IMR-90 (cell line): ENCODE data around the gene ETF1. TPM values are rescaled to one million over a fixed set of nuclear protein-coding genes. Genes with fewer than 3 reads are reported as not detected.

Experiments used
- ATAC-seq: fragments of 200-7000 bp; cut with Tn5 transposase; 2 replicates; pipeline ENCODE4 v1.9.1; 2020; ENCODE audit warnings: low read depth, mild to moderate bottlenecking, moderate library complexity
- BruUV-seq: library from RNA; stranded (reverse); fragments of 400-500 nt; replicated peaks from 2 replicates; lab custom pipeline; 2021; lab: Mats Ljungman, UMichigan
- CTCF ChIA-PET: fragments of 300-600 bp; formaldehyde crosslinking; extraction: SDS; loops from one replicate; lab custom pipeline; 2021; ENCODE audit warnings: antibody characterized with exemption; lab: Yijun Ruan, JAX
- POLR2A ChIA-PET: fragments of 300-600 bp; sonication (Branson Sonifier 250); formaldehyde crosslinking; loops from one replicate; lab custom pipeline; 2022; ENCODE audit warnings: antibody characterized with exemption; ENCODE audit not compliant: unreplicated experiment; lab: Charles Lee
- DNase-seq: peaks from one replicate; pipeline ENCODE4 v3.0.0; 2013
- H2AFZ ChIP-seq: replicated peaks from 2 replicates; pipeline ENCODE3; 2013; ENCODE audit warnings: low read length, mild to moderate bottlenecking; ENCODE audit not compliant: poor library complexity
- H2AK5ac ChIP-seq: 2 replicates; pipeline ENCODE4 v1.6.1; 2013; ENCODE audit warnings: low read depth, low read length, inconsistent platforms
- H2AK9ac ChIP-seq: replicated peaks from 2 replicates; pipeline ENCODE3; 2013; ENCODE audit warnings: mild to moderate bottlenecking, low read depth, low read length, moderate library complexity; ENCODE audit not compliant: poor library complexity
- H2BK120ac ChIP-seq: 2 replicates; pipeline ENCODE4 v1.6.1; 2013; ENCODE audit warnings: low read depth, low read length, inconsistent platforms
- H2BK15ac ChIP-seq: 3 replicates; pipeline ENCODE4 v1.6.1; 2013; ENCODE audit warnings: low read depth, low read length, inconsistent platforms
- H2BK20ac ChIP-seq: 2 replicates; pipeline ENCODE4 v1.6.1; 2013; ENCODE audit warnings: low read depth, mild to moderate bottlenecking, inconsistent platforms, low read length, moderate library complexity
- H2BK5ac ChIP-seq: 2 replicates; pipeline ENCODE4 v1.6.1; 2013; ENCODE audit warnings: mild to moderate bottlenecking, low read depth, low read length, inconsistent platforms; ENCODE audit not compliant: poor library complexity, severe bottlenecking
- H3K14ac ChIP-seq: replicated peaks from 2 replicates; pipeline ENCODE4 v1.6.1; 2013; ENCODE audit warnings: low read depth, low read length, inconsistent platforms
- H3K18ac ChIP-seq: 2 replicates; pipeline ENCODE4 v1.6.1; 2013; ENCODE audit warnings: low read depth, low read length, control low read depth
- H3K23ac ChIP-seq: 2 replicates; pipeline ENCODE4 v1.6.1; 2013; ENCODE audit warnings: low read depth, low read length, inconsistent platforms
- H3K27ac ChIP-seq: 2 replicates; pipeline ENCODE4 v1.5.1; 2013; ENCODE audit warnings: mild to moderate bottlenecking, control low read depth, low read length; ENCODE audit not compliant: insufficient read depth
- H3K27me3 ChIP-seq: 2 replicates; pipeline ENCODE4 v1.6.1; 2013; ENCODE audit warnings: low read length; ENCODE audit not compliant: control insufficient read depth, insufficient read depth
- H3K36me3 ChIP-seq: 2 replicates; pipeline ENCODE4 v1.6.1; 2013; ENCODE audit warnings: low read length, mixed read lengths; ENCODE audit not compliant: control insufficient read depth, insufficient read depth
- H3K4ac ChIP-seq: 2 replicates; pipeline ENCODE4 v1.6.1; 2013; ENCODE audit warnings: low read depth, low read length, inconsistent platforms
- H3K4me1 ChIP-seq: 2 replicates; pipeline ENCODE4 v1.6.1; 2013; ENCODE audit warnings: low read length, mixed read lengths; ENCODE audit not compliant: control insufficient read depth, insufficient read depth
- H3K4me2 ChIP-seq: 2 replicates; pipeline ENCODE4 v1.6.1; 2013; ENCODE audit warnings: low read depth, mild to moderate bottlenecking, control low read depth, low read length, moderate library complexity
- H3K4me3 ChIP-seq: 2 replicates; pipeline ENCODE4 v1.5.1; 2013; ENCODE audit warnings: low read depth, mild to moderate bottlenecking, control low read depth, low read length, moderate library complexity; ENCODE audit not compliant: insufficient read depth
- H3K56ac ChIP-seq: 2 replicates; pipeline ENCODE4 v1.6.1; 2013; ENCODE audit warnings: low read length, inconsistent platforms; ENCODE audit not compliant: insufficient read depth; ENCODE audit errors: extremely low read depth
- H3K79me1 ChIP-seq, 2 experiments: 2 replicates each; pipeline ENCODE4 v1.6.1; 2013; ENCODE audit warnings: low read length in 2 of 2, inconsistent platforms in 1 of 2, low read depth in 1 of 2
- H3K9ac ChIP-seq: 2 replicates; pipeline ENCODE4 v1.6.1; 2013; ENCODE audit warnings: low read depth, low read length, control low read depth
- H3K9me1 ChIP-seq: 2 replicates; pipeline ENCODE4 v1.6.1; 2013; ENCODE audit warnings: low read length, inconsistent platforms; ENCODE audit not compliant: insufficient read depth
- H3K9me3 ChIP-seq: 2 replicates; pipeline ENCODE4 v1.6.1; 2013; ENCODE audit warnings: low read length; ENCODE audit not compliant: control insufficient read depth, insufficient read depth
- H4K20me1 ChIP-seq: 2 replicates; pipeline ENCODE4 v1.6.1; 2013; ENCODE audit warnings: low read length, inconsistent platforms; ENCODE audit not compliant: insufficient read depth
- H4K5ac ChIP-seq: 2 replicates; pipeline ENCODE4 v1.6.1; 2013; ENCODE audit warnings: mild to moderate bottlenecking, low read depth, low read length, control low read depth
- H4K8ac ChIP-seq, 2 experiments: 2 replicates each; pipeline ENCODE4 v1.6.1; 2013; ENCODE audit warnings: low read depth in 2 of 2, low read length in 2 of 2, control low read depth in 1 of 2, inconsistent platforms in 1 of 2
- H4K91ac ChIP-seq: 2 replicates; pipeline ENCODE4 v1.6.1; 2013; ENCODE audit warnings: low read depth, low read length, inconsistent platforms; ENCODE audit not compliant: insufficient read depth
- BHLHE40 ChIP-seq: fragments of 150-350 bp; IDR thresholded peaks from 2 replicates; pipeline ENCODE4 v1.6.1; 2016; ENCODE audit warnings: mild to moderate bottlenecking, low read depth, low read length
- CEBPB ChIP-seq: IDR thresholded peaks from 2 replicates; pipeline ENCODE4 v1.6.1; 2012; ENCODE audit warnings: low read depth, low read length, improper control_type of control experiment
- CHD1 ChIP-seq: IDR thresholded peaks from 2 replicates; pipeline ENCODE4 v1.6.1; 2012; ENCODE audit warnings: low read depth, low read length, improper control_type of control experiment
- ELK1 ChIP-seq: fragments of 150-350 bp; IDR thresholded peaks from 2 replicates; pipeline ENCODE4 v1.6.1; 2016; ENCODE audit warnings: low read depth, mild to moderate bottlenecking, low read length, moderate library complexity, borderline replicate concordance
- FOS ChIP-seq: fragments of 150-350 bp; IDR thresholded peaks from 2 replicates; pipeline ENCODE4 v1.6.1; 2016; ENCODE audit warnings: low read depth, low read length
- MAFK ChIP-seq: IDR thresholded peaks from 2 replicates; pipeline ENCODE4 v1.6.1; 2012; ENCODE audit warnings: low read depth, low read length, improper control_type of control experiment
- MXI1 ChIP-seq: IDR thresholded peaks from 2 replicates; pipeline ENCODE4 v1.6.1; 2012; ENCODE audit warnings: low read depth, mild to moderate bottlenecking, low read length, moderate library complexity, borderline replicate concordance
- NFE2L2 ChIP-seq: fragments of 150-350 bp; IDR thresholded peaks from 2 replicates; pipeline ENCODE4 v1.6.1; 2016; ENCODE audit warnings: low read depth, mild to moderate bottlenecking, low read length
- POLR2A ChIP-seq: IDR thresholded peaks from 2 replicates; pipeline ENCODE4 v1.6.1; 2012; ENCODE audit warnings: mild to moderate bottlenecking, low read depth, low read length
- RAD21 ChIP-seq: IDR thresholded peaks from 2 replicates; pipeline ENCODE4 v1.6.1; 2012; ENCODE audit warnings: low read length, improper control_type of control experiment
- RCOR1 ChIP-seq: IDR thresholded peaks from 2 replicates; pipeline ENCODE4 v1.6.1; 2012; ENCODE audit warnings: mild to moderate bottlenecking, low read length, improper control_type of control experiment; ENCODE audit not compliant: insufficient replicate concordance
- RFX5 ChIP-seq: IDR thresholded peaks from 2 replicates; pipeline ENCODE4 v1.8.0; 2012; ENCODE audit warnings: low read depth, mild to moderate bottlenecking, low read length, moderate library complexity
- SMC3 ChIP-seq: fragments of 150-350 bp; IDR thresholded peaks from 2 replicates; pipeline ENCODE4 v1.6.1; 2016; ENCODE audit warnings: low read depth, mild to moderate bottlenecking, antibody characterized with exemption, low read length, moderate library complexity
- USF2 ChIP-seq: fragments of 150-350 bp; IDR thresholded peaks from 2 replicates; pipeline ENCODE4 v1.6.1; 2017; ENCODE audit warnings: mild to moderate bottlenecking, antibody characterized with exemption, low read length, low read depth
- WGBS, 2 experiments: methylation state at CpG; one replicate each; pipeline versions ENCODE4 v1.1.5 to v1.1.7; 2013; ENCODE audit warnings: missing lambda C conversion rate in 2 of 2; ENCODE audit not compliant: insufficient read length in 1 of 2; ENCODE audit errors: extremely low coverage in 2 of 2; 5-methylcytosine and 5-hydroxymethylcytosine counted together
- dilution Hi-C: fragments of 300-500 bp; cut with HindIII; formaldehyde crosslinking; loops from one replicate; pipeline ENCODE4 v1.14.3; 2018; ENCODE audit warnings: low sequenced_read_pairs; ENCODE audit not compliant: unreplicated experiment
- in situ Hi-C: fragments of 300-500 bp; cut with MboI; formaldehyde crosslinking; loops from 3 replicates; pipeline ENCODE4 v1.14.3; 2019; ENCODE audit warnings: low sequenced_read_pairs, inconsistent platforms, mixed read lengths
- intact Hi-C: fragments of 100-400 bp; cut with micrococcal nuclease; formaldehyde crosslinking; loops from 2 replicates; pipeline ENCODE4 v1.10.0; 2022
- polyA plus RNA-seq, 3 experiments: library from polyadenylated mRNA; depleted of rRNA; stranded (reverse); fragments of >200 nt; gene quantifications; 2 replicates each; pipeline ENCODE4 v1.2.3, GENCODE V29; 2012; ENCODE audit warnings: low replicate concordance in 1 of 3
- total RNA-seq: library from RNA; depleted of rRNA; stranded (reverse); fragments of >200 nt; gene quantifications from 2 replicates; pipeline ENCODE4 v1.2.3, GENCODE V29; 2012
- TF ChIP-seq, protein P1 (sequence below): conservative IDR thresholded peaks from 2 replicates; pipeline ENCODE4 v1.5.1; 2012; ENCODE audit warnings: mild to moderate bottlenecking, low read depth, low read length, improper control_type of control experiment

Gene ETF1
- total and polyA plus RNA-seq, 2 of the 4 experiments (the other 2 are of a cell fraction): 53.2 to 126 TPM

DNA sequence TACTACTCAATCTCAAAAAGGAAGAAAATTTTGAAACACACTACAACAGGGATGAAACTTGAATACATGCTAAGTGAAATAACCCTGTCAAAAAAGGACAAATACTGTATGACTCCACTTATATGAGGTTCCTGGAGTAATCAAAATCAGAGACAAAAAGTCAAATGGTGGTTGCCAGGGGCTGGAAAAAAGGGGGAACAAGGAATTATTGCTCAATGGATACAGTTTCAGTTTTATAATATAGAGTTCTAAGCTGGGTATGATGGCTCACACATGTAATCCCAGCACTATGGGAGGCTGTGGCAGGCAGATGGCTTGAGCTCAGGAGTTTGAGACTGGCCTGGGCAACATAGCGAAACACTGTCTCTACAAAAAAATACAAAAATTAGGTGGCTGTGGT lies 29.0 kb downstream of the ETF1 start:
- H2BK5ac ChIP-seq: no peak overlapping the region
- no peak overlapping the region for H2AK9ac ChIP-seq
- no peak overlapping the region for H2AK5ac ChIP-seq
- H2BK15ac ChIP-seq: no peak overlapping the region
- H3K9me1 ChIP-seq: no peaks in the 10 kb centered on the region
- in situ Hi-C loops (no loop called here), intact Hi-C loops (no loop called here), dilution Hi-C loops (no loop called here)
- H2BK120ac ChIP-seq: no peak overlapping the region
- no CpG with 5 or more reads among the region's 1 CpG for WGBS, 2 experiments
- H4K20me1 ChIP-seq: peaks cover 21% of the 10 kb centered on the region
- no peak overlapping the region for H3K27ac ChIP-seq
- peaks cover 57% of the 10 kb centered on the region for H3K36me3 ChIP-seq
- POLR2A ChIA-PET: no interaction called here
- no peaks in the 10 kb centered on the region for H3K9me3 ChIP-seq
- no peak overlapping the region for H3K23ac ChIP-seq
- H3K56ac ChIP-seq: no peak overlapping the region
- H3K9ac ChIP-seq: no peak overlapping the region
- no peak overlapping the region for H3K14ac ChIP-seq
- H2BK20ac ChIP-seq: no peak overlapping the region
- no peak overlapping the region for H3K4me2 ChIP-seq
- TF ChIP-seq RAD21: no peak
- TF ChIP-seq CEBPB: no peak
- TF ChIP-seq RCOR1: no peak
- TF ChIP-seq SMC3: no peak
- no peak for TF ChIP-seq FOS
- TF ChIP-seq RFX5: no peak
- TF ChIP-seq USF2: no peak
- TF ChIP-seq BHLHE40: no peak
- no peak for TF ChIP-seq MXI1
- TF ChIP-seq, protein P1, sequence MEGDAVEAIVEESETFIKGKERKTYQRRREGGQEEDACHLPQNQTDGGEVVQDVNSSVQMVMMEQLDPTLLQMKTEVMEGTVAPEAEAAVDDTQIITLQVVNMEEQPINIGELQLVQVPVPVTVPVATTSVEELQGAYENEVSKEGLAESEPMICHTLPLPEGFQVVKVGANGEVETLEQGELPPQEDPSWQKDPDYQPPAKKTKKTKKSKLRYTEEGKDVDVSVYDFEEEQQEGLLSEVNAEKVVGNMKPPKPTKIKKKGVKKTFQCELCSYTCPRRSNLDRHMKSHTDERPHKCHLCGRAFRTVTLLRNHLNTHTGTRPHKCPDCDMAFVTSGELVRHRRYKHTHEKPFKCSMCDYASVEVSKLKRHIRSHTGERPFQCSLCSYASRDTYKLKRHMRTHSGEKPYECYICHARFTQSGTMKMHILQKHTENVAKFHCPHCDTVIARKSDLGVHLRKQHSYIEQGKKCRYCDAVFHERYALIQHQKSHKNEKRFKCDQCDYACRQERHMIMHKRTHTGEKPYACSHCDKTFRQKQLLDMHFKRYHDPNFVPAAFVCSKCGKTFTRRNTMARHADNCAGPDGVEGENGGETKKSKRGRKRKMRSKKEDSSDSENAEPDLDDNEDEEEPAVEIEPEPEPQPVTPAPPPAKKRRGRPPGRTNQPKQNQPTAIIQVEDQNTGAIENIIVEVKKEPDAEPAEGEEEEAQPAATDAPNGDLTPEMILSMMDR: no peak
- TF ChIP-seq NFE2L2: no peak
- no peak for TF ChIP-seq POLR2A
- no peak for TF ChIP-seq ELK1
- no peak for TF ChIP-seq CHD1
- TF ChIP-seq MAFK: no peak
- no peak for DNase-seq
- H3K18ac ChIP-seq: no peak overlapping the region
- BruUV-seq: no TSS peak
- no peak overlapping the region for H3K4ac ChIP-seq
- H2AFZ ChIP-seq: no peak overlapping the region
- H3K27me3 ChIP-seq: no peaks in the 10 kb centered on the region
- H3K4me1 ChIP-seq: 0 out of 2 replicates have a peak, but pooled peaks cover 1% of the 10 kb centered on the region
- no peak overlapping the region for H4K91ac ChIP-seq
- H3K79me1 ChIP-seq: peaks cover 19 to 53% of the 10 kb centered on the region in 2 experiments
- no peak overlapping the region for H3K4me3 ChIP-seq
- ATAC-seq: no peak
- CTCF ChIA-PET: no interaction called here
- H4K5ac ChIP-seq: no peak overlapping the region
- no peak overlapping the region for H4K8ac ChIP-seq
